HG02981 (cell line): ENCODE measurements around the gene USP54.

Experiments
- ATAC-seq: cut with Tn5 transposase; IDR thresholded peaks from one replicate; pipeline ENCODE4 v1.9.1; 2021; ENCODE audit warnings: mild to moderate bottlenecking, moderate library complexity; ENCODE audit not compliant: unreplicated experiment

Gene USP54

GRCh38 chr10:73480158-73480557 lies 111.0 kb downstream of the USP54 start:
- no peak for ATAC-seq

- no peak for ATAC-seq
Measured at GRCh38 chr10:73478636-73479035, 112.5 kb downstream of the USP54 start.

- ATAC-seq = no peak
Measured at GRCh38 chr10:73471226-73471625, 119.9 kb downstream of the USP54 start.

- ATAC-seq = no peak
Measured at GRCh38 chr10:73469579-73469978, 121.6 kb downstream of the USP54 start.

- ATAC-seq = no peak
Measured at GRCh38 chr10:73467206-73467605, 123.9 kb downstream of the USP54 start.

- no peak for ATAC-seq
Measured at GRCh38 chr10:73465978-73466726, 125.0 kb downstream of the USP54 start.

GRCh38 chr10:73460897-73461296 lies 130.2 kb downstream of the USP54 start:
- ATAC-seq = no peak

GRCh38 chr10:73459683-73460314 lies 131.3 kb downstream of the USP54 start:
- no peak for ATAC-seq

GRCh38 chr10:73456187-73456890 lies 134.8 kb downstream of the USP54 start:
- no peak for ATAC-seq

- ATAC-seq = no peak
Measured at GRCh38 chr10:73449113-73449512, 142.0 kb downstream of the USP54 start.

- no peak for ATAC-seq
Measured at GRCh38 chr10:73448384-73448783, 142.8 kb downstream of the USP54 start.
